ENCODE data around the gene ABLIM1. TPM values are rescaled to one million over a fixed set of nuclear protein-coding genes. Genes with fewer than 3 reads are reported as not detected.

ABLIM1 gene
- total and polyA plus RNA-seq, 10 of the 15 experiments (the other 5 are each of a cell fraction or from before 2014, with no cell fraction given), result 14.2 to 50.5 (median 28.1) TPM

GRCh38 chr10:114534571-114534981 lies 123.5 kb downstream of the ABLIM1 start:
- TF ChIP-seq STAT1 (conservative IDR thresholded peaks at IDR 0.05) (no peak), HDGF (IDR thresholded peaks at IDR 0.05) (no peak), NR2C2 (IDR thresholded peaks at IDR 0.05; ENCODE audit: borderline replicate concordance, control insufficient read depth, insufficient read length, low read depth) (no peak), NR2F1 (conservative IDR thresholded peaks at IDR 0.05) (no peak), PBX3 (IDR thresholded peaks at IDR 0.05; ENCODE audit: insufficient replicate concordance, low read depth, low read length) (no peak), RBBP5 (conservative IDR thresholded peaks at IDR 0.05) (no peak), REST (IDR thresholded peaks at IDR 0.05; ENCODE audit: low read depth, low read length) (no peak)
- no peaks in the 10 kb centered on the region for H3K79me2 ChIP-seq (ENCODE audit: control insufficient read depth, insufficient read depth, low read length)
- no peak for ATAC-seq
- H2AFZ ChIP-seq (ENCODE audit: control insufficient read depth, low read depth, low read length), result no peak overlapping the region
- no peak for FAIRE-seq
- SMC1A ChIA-PET (ENCODE audit: uncharacterized antibody, unreplicated experiment), result no interaction called here
- peaks cover 2% of the 10 kb centered on the region; the same call in 1 of the 3 replicates for H3K9me3 ChIP-seq (replicated peaks; ENCODE audit: control insufficient read depth, insufficient read depth, low read length)
- no peak overlapping the region for H3K9ac ChIP-seq (ENCODE audit: control insufficient read depth, insufficient read depth, low read length)
- H3K4me1 ChIP-seq (ENCODE audit: control insufficient read depth, insufficient read depth, low read length), result peaks cover 14% of the 10 kb centered on the region
- POLR2A ChIA-PET, result no interaction called here
- H3K4me3 ChIP-seq, result no peak overlapping the region
- intact Hi-C loops (cut with micrococcal nuclease; ENCODE audit: unreplicated experiment), result no loop called here
- no TSS peak for BruUV-seq (replicated peaks)
- no peaks in the 10 kb centered on the region for H3K36me3 ChIP-seq (ENCODE audit: control insufficient read depth in 2 of 2, insufficient read depth in 2 of 2, low read length in 1 of 2)
- H3K4me2 ChIP-seq (ENCODE audit: control insufficient read depth, insufficient read depth), result no peak overlapping the region
- CTCF ChIA-PET, result no interaction called here
- H4K20me1 ChIP-seq (ENCODE audit: control insufficient read depth, insufficient read depth), result no peaks in the 10 kb centered on the region
- no peaks in the 10 kb centered on the region; a peak in 1 of 4 replicates for H3K27me3 ChIP-seq (replicated peaks in 1 of 2; ENCODE audit: control insufficient read depth in 2 of 2, insufficient read depth in 2 of 2, low read length in 1 of 2)
- no peak for DNase-seq (ENCODE audit: low read depth, low spot score)
- RAD21 ChIA-PET (ENCODE audit: unreplicated experiment), result no interaction called here
- no peak overlapping the region for H3K27ac ChIP-seq (ENCODE audit: control insufficient read depth, insufficient read depth)
- in situ Hi-C loops (cut with MboI), result loop anchor here (25.0 kb wide), 1 partner anchor 97 kb away; no protein-coding TSS in a partner anchor
- WGBS (ENCODE audit: insufficient coverage, insufficient replicate concordance, low lambda C conversion rate, missing lambda C conversion rate), result 92% methylated on average over 6 of the region's 6 CpGs
